ENCODE data around the gene OGDH. TPM values are rescaled to one million over a fixed set of nuclear protein-coding genes. Genes with fewer than 3 reads are reported as not detected.

Gene OGDH
- total and polyA plus RNA-seq, 2 of the 13 experiments (the other 11 are each of a cell fraction or from before 2014, with no cell fraction given): 17.4 to 25.4 TPM

DNA sequence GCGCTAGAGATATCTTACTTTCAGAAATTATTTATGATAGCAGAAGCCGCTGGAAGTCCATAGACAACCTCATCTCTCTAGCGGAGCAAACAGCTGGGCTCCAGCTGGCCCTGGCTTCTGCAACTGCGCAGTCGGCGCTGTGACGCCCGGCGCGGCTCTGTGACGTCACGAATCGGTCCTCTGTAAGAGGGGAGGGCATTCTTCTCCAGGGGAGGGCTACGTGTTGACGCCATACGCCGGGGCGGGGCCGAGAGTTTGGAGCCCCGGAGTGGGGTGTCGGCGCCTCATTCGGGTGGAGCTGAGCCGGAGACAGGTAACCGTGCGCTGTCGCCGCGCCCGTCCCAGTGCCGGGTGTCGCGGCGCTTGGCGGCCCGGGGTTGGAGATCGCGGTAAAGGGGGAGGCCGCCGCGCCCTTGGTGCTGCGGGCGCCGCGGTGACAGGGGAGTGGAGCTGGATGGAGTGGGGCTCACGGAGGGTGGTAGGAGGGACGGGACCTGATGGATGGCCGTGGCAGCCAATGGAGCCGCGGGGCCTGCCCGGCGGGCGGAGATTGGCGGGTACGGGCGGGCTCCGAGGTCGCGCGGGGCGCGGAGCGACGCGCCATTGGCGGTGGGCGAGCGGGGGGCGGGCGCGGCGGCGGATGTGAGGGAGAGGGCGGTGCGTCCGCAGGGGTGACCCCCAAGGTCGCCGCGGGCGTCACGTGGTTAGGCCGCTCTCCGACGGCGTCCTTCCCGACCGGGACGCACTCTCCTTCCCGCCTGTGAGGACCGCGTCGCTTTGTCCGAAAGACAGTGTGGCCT lies at the start of gene OGDH (continued):
- TF ChIP-seq, protein P1, sequence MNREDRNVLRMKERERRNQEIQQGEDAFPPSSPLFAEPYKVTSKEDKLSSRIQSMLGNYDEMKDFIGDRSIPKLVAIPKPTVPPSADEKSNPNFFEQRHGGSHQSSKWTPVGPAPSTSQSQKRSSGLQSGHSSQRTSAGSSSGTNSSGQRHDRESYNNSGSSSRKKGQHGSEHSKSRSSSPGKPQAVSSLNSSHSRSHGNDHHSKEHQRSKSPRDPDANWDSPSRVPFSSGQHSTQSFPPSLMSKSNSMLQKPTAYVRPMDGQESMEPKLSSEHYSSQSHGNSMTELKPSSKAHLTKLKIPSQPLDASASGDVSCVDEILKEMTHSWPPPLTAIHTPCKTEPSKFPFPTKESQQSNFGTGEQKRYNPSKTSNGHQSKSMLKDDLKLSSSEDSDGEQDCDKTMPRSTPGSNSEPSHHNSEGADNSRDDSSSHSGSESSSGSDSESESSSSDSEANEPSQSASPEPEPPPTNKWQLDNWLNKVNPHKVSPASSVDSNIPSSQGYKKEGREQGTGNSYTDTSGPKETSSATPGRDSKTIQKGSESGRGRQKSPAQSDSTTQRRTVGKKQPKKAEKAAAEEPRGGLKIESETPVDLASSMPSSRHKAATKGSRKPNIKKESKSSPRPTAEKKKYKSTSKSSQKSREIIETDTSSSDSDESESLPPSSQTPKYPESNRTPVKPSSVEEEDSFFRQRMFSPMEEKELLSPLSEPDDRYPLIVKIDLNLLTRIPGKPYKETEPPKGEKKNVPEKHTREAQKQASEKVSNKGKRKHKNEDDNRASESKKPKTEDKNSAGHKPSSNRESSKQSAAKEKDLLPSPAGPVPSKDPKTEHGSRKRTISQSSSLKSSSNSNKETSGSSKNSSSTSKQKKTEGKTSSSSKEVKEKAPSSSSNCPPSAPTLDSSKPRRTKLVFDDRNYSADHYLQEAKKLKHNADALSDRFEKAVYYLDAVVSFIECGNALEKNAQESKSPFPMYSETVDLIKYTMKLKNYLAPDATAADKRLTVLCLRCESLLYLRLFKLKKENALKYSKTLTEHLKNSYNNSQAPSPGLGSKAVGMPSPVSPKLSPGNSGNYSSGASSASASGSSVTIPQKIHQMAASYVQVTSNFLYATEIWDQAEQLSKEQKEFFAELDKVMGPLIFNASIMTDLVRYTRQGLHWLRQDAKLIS (CRISPR knock-in tag; IDR thresholded peaks at IDR 0.05): no peak
- TF ChIP-seq ZMAT3 (CRISPR knock-in tag; conservative IDR thresholded peaks at IDR 0.05): peak; percentile 74; the same call in 1 of the 2 replicates
- no peak for TF ChIP-seq NR3C1 (CRISPR knock-in tag; IDR thresholded peaks at IDR 0.05)
- TF ChIP-seq, protein P2, sequence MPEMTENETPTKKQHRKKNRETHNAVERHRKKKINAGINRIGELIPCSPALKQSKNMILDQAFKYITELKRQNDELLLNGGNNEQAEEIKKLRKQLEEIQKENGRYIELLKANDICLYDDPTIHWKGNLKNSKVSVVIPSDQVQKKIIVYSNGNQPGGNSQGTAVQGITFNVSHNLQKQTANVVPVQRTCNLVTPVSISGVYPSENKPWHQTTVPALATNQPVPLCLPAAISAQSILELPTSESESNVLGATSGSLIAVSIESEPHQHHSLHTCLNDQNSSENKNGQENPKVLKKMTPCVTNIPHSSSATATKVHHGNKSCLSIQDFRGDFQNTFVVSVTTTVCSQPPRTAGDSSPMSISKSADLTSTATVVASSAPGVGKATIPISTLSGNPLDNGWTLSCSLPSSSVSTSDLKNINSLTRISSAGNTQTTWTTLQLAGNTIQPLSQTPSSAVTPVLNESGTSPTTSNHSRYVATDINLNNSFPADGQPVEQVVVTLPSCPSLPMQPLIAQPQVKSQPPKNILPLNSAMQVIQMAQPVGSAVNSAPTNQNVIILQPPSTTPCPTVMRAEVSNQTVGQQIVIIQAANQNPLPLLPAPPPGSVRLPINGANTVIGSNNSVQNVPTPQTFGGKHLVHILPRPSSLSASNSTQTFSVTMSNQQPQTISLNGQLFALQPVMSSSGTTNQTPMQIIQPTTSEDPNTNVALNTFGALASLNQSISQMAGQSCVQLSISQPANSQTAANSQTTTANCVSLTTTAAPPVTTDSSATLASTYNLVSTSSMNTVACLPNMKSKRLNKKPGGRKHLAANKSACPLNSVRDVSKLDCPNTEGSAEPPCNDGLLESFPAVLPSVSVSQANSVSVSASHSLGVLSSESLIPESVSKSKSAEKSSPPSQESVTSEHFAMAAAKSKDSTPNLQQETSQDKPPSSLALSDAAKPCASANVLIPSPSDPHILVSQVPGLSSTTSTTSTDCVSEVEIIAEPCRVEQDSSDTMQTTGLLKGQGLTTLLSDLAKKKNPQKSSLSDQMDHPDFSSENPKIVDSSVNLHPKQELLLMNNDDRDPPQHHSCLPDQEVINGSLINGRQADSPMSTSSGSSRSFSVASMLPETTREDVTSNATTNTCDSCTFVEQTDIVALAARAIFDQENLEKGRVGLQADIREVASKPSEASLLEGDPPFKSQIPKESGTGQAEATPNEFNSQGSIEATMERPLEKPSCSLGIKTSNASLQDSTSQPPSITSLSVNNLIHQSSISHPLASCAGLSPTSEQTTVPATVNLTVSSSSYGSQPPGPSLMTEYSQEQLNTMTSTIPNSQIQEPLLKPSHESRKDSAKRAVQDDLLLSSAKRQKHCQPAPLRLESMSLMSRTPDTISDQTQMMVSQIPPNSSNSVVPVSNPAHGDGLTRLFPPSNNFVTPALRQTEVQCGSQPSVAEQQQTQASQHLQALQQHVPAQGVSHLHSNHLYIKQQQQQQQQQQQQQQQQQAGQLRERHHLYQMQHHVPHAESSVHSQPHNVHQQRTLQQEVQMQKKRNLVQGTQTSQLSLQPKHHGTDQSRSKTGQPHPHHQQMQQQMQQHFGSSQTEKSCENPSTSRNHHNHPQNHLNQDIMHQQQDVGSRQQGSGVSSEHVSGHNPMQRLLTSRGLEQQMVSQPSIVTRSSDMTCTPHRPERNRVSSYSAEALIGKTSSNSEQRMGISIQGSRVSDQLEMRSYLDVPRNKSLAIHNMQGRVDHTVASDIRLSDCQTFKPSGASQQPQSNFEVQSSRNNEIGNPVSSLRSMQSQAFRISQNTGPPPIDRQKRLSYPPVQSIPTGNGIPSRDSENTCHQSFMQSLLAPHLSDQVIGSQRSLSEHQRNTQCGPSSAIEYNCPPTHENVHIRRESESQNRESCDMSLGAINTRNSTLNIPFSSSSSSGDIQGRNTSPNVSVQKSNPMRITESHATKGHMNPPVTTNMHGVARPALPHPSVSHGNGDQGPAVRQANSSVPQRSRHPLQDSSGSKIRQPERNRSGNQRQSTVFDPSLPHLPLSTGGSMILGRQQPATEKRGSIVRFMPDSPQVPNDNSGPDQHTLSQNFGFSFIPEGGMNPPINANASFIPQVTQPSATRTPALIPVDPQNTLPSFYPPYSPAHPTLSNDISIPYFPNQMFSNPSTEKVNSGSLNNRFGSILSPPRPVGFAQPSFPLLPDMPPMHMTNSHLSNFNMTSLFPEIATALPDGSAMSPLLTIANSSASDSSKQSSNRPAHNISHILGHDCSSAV (CRISPR knock-in tag; IDR thresholded peaks at IDR 0.05; ENCODE audit: borderline replicate concordance): peak; percentile 79; the same call in 1 of the 2 replicates
- TF ChIP-seq, protein P3, sequence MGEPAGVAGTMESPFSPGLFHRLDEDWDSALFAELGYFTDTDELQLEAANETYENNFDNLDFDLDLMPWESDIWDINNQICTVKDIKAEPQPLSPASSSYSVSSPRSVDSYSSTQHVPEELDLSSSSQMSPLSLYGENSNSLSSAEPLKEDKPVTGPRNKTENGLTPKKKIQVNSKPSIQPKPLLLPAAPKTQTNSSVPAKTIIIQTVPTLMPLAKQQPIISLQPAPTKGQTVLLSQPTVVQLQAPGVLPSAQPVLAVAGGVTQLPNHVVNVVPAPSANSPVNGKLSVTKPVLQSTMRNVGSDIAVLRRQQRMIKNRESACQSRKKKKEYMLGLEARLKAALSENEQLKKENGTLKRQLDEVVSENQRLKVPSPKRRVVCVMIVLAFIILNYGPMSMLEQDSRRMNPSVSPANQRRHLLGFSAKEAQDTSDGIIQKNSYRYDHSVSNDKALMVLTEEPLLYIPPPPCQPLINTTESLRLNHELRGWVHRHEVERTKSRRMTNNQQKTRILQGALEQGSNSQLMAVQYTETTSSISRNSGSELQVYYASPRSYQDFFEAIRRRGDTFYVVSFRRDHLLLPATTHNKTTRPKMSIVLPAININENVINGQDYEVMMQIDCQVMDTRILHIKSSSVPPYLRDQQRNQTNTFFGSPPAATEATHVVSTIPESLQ (CRISPR knock-in tag; conservative IDR thresholded peaks at IDR 0.05): 0 out of 2 replicates have a peak, but pooled peaks have one; percentile 43
- no peak for TF ChIP-seq ZNF737 (CRISPR knock-in tag; IDR thresholded peaks at IDR 0.05; ENCODE audit: borderline replicate concordance)
- peak; percentile 59; the same call in 1 of the 2 replicates for TF ChIP-seq HIVEP1 (CRISPR knock-in tag; IDR thresholded peaks at IDR 0.05)
- TF ChIP-seq ADNP (CRISPR knock-in tag; IDR thresholded peaks at IDR 0.05): no peak
- TF ChIP-seq, protein P4, sequence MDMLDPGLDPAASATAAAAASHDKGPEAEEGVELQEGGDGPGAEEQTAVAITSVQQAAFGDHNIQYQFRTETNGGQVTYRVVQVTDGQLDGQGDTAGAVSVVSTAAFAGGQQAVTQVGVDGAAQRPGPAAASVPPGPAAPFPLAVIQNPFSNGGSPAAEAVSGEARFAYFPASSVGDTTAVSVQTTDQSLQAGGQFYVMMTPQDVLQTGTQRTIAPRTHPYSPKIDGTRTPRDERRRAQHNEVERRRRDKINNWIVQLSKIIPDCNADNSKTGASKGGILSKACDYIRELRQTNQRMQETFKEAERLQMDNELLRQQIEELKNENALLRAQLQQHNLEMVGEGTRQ (IDR thresholded peaks at IDR 0.05; ENCODE audit: low read depth, low read length): peak; percentile 88
- TF ChIP-seq, protein P4 (CRISPR knock-in tag; IDR thresholded peaks at IDR 0.05; ENCODE audit: borderline replicate concordance): peak; percentile 86
